GM19035 (cell line): ENCODE results near the gene H6PD.

Experiments
- ATAC-seq: cut with Tn5 transposase; IDR thresholded peaks from one replicate; pipeline ENCODE4 v1.9.1; 2021; ENCODE audit not compliant: unreplicated experiment

Gene H6PD

GRCh38 chr1:9253004-9253403, 18.4 kb downstream of the H6PD start:
- ATAC-seq: no peak

GRCh38 chr1:9253453-9254105, 19.0 kb downstream of the H6PD start:
- ATAC-seq: no peak

- no peak for ATAC-seq
Observed at GRCh38 chr1:9256332-9256731, 21.8 kb downstream of the H6PD start.

- no peak for ATAC-seq
Observed at GRCh38 chr1:9257851-9258250, 23.3 kb downstream of the H6PD start.

- ATAC-seq: no peak
Observed at GRCh38 chr1:9258629-9259028, 24.1 kb downstream of the H6PD start.

- no peak for ATAC-seq
Observed at GRCh38 chr1:9260059-9260766, 25.6 kb downstream of the H6PD start.

- no peak for ATAC-seq
Observed at GRCh38 chr1:9261496-9261895, 26.9 kb downstream of the H6PD start.

GRCh38 chr1:9262096-9262986, 27.8 kb downstream of the H6PD start:
- no peak for ATAC-seq

GRCh38 chr1:9263276-9263855, 28.8 kb downstream of the H6PD start:
- no peak for ATAC-seq

GRCh38 chr1:9263984-9264872, 29.7 kb downstream of the H6PD start:
- ATAC-seq: no peak

- no peak for ATAC-seq
Observed at GRCh38 chr1:9265037-9265436, 30.5 kb downstream of the H6PD start.

- ATAC-seq: no peak
Observed at GRCh38 chr1:9265968-9266367, 31.4 kb downstream of the H6PD start.

GRCh38 chr1:9267352-9267686, 32.7 kb downstream of the H6PD start:
- ATAC-seq: no peak

GRCh38 chr1:9267827-9268581, 33.4 kb downstream of the H6PD start:
- no peak for ATAC-seq

- ATAC-seq: no peak
Observed at GRCh38 chr1:9269078-9269501, 34.5 kb downstream of the H6PD start.

GRCh38 chr1:9269721-9270120, 35.1 kb downstream of the H6PD start:
- no peak for ATAC-seq

GRCh38 chr1:9270290-9270883, 35.8 kb downstream of the H6PD start:
- ATAC-seq: no peak

GRCh38 chr1:9271283-9271682, 36.7 kb downstream of the H6PD start:
- ATAC-seq: no peak

GRCh38 chr1:9271861-9272595, 37.5 kb downstream of the H6PD start:
- no peak for ATAC-seq
